HepG2 (cell line): Measurements from ENCODE around the gene CAMTA1.

Experiments
- ARID4A ChIP-seq: sonication (generic); formaldehyde crosslinking; IDR thresholded peaks from 2 replicates; pipeline ENCODE4 v1.5.0; 2020; ENCODE audit warnings: mild to moderate bottlenecking, missing genetic modification reagents, borderline replicate concordance
- CTCF ChIP-seq: sonication (generic); formaldehyde crosslinking; IDR thresholded peaks from 2 replicates; pipeline ENCODE4 v1.5.0; 2020; ENCODE audit warnings: mild to moderate bottlenecking, missing genetic modification reagents, moderate library complexity
- ETS1 ChIP-seq: sonication (generic); formaldehyde crosslinking; IDR thresholded peaks from 2 replicates; pipeline ENCODE4 v1.4.0; 2020; ENCODE audit warnings: missing genetic modification reagents
- HNRNPL ChIP-seq: fragments of 200-400 bp; formaldehyde crosslinking; IDR thresholded peaks from 2 replicates; pipeline ENCODE4 v1.6.1; 2017; ENCODE audit warnings: mild to moderate bottlenecking, low read depth, low read length
- POLR2A ChIP-seq, 2 experiments: IDR thresholded peaks; 2 replicates each; pipeline ENCODE4 v1.6.1; 2011; ENCODE audit warnings: low read depth in 2 of 2, low read length in 2 of 2, mild to moderate bottlenecking in 1 of 2, moderate library complexity in 1 of 2; ENCODE audit not compliant: insufficient read depth in 1 of 2
- POLR2AphosphoS5 ChIP-seq: IDR thresholded peaks from 2 replicates; pipeline ENCODE4 v1.6.1; 2012; ENCODE audit warnings: low read depth, low read length
- SALL1 ChIP-seq: sonication (generic); formaldehyde crosslinking; IDR thresholded peaks from 2 replicates; pipeline ENCODE4 v1.8.0; 2022; ENCODE audit warnings: mild to moderate bottlenecking, missing genetic modification reagents

- TF ChIP-seq ARID4A (CRISPR knock-in tag) (no peak), POLR2A (IDR thresholded peaks at IDR 0.05; ENCODE audit: insufficient read depth in 1 of 2, low read depth in 2 of 2, low read length in 2 of 2) (no peak), CTCF (no peak), SALL1 (CRISPR knock-in tag) (no peak), ETS1 (CRISPR knock-in tag) (no peak), HNRNPL (no peak), POLR2AphosphoS5 (no peak)
Measured at GRCh38 chr1:7493711-7494454, 708.6 kb downstream of the CAMTA1 start.
